H9 (cell line): ENCODE measurements around the gene MEA1. TPM values are rescaled to one million over a fixed set of nuclear protein-coding genes. Genes with fewer than 3 reads are reported as not detected.

Experiments
- DNase-seq: peaks from one replicate; pipeline ENCODE4 v3.0.0-alpha.2; 2017
- H2AFZ ChIP-seq: one replicate; pipeline ENCODE4 v1.6.1; 2013; ENCODE audit warnings: mild to moderate bottlenecking, low read length, control low read depth, moderate library complexity
- H2AK5ac ChIP-seq: 2 replicates; pipeline ENCODE4 v1.6.1; 2013; ENCODE audit warnings: low read length, control low read depth, mixed read lengths; ENCODE audit not compliant: insufficient read length
- H2BK120ac ChIP-seq: one replicate; pipeline ENCODE4 v1.6.1; 2013; ENCODE audit warnings: low read depth, mild to moderate bottlenecking, low read length, control low read depth, inconsistent platforms; ENCODE audit not compliant: poor library complexity, severe bottlenecking
- H2BK12ac ChIP-seq: 2 replicates; pipeline ENCODE4 v1.6.1; 2013; ENCODE audit warnings: low read length, control low read depth, mixed read lengths, low read depth; ENCODE audit not compliant: insufficient read length
- H2BK15ac ChIP-seq: 2 replicates; pipeline ENCODE4 v1.6.1; 2013; ENCODE audit warnings: low read depth, low read length, control low read depth
- H2BK20ac ChIP-seq: one replicate; pipeline ENCODE4 v1.6.1; 2013; ENCODE audit warnings: low read depth, mild to moderate bottlenecking, low read length, control low read depth, inconsistent platforms; ENCODE audit not compliant: poor library complexity, severe bottlenecking
- H2BK5ac ChIP-seq: 2 replicates; pipeline ENCODE4 v1.6.1; 2013; ENCODE audit warnings: low read length, control low read depth, mixed read lengths; ENCODE audit not compliant: insufficient read length
- H3K14ac ChIP-seq: 2 replicates; pipeline ENCODE4 v1.6.1; 2013; ENCODE audit warnings: low read length, control low read depth; ENCODE audit not compliant: insufficient read depth
- H3K18ac ChIP-seq: 2 replicates; pipeline ENCODE4 v1.6.1; 2013; ENCODE audit warnings: low read depth, mild to moderate bottlenecking, mixed read lengths, low read length, control low read depth; ENCODE audit not compliant: insufficient read length
- H3K23ac ChIP-seq: 2 replicates; pipeline ENCODE4 v1.6.1; 2013; ENCODE audit warnings: low read length, control low read depth, mixed read lengths, low read depth; ENCODE audit not compliant: insufficient read length
- H3K23me2 ChIP-seq: 2 replicates; pipeline ENCODE4 v1.6.1; 2013; ENCODE audit warnings: low read depth, mild to moderate bottlenecking, mixed read lengths, low read length, control low read depth; ENCODE audit not compliant: insufficient read length, poor library complexity, severe bottlenecking
- H3K27ac ChIP-seq: 2 replicates; pipeline ENCODE4 v1.5.1; 2013; ENCODE audit warnings: low read length, control low read depth, mixed read lengths, low read depth; ENCODE audit not compliant: insufficient read length
- H3K27me3 ChIP-seq: 2 replicates; pipeline ENCODE4 v1.6.1; 2013; ENCODE audit warnings: low read length, control low read depth, inconsistent platforms; ENCODE audit not compliant: insufficient read depth
- H3K4ac ChIP-seq: 2 replicates; pipeline ENCODE4 v1.6.1; 2013; ENCODE audit warnings: low read depth, mild to moderate bottlenecking, control low read depth, inconsistent platforms, low read length, moderate library complexity
- H3K4me1 ChIP-seq: 2 replicates; pipeline ENCODE4 v1.6.1; 2013; ENCODE audit warnings: low read length, control low read depth, inconsistent platforms; ENCODE audit not compliant: insufficient read depth
- H3K4me2 ChIP-seq: 2 replicates; pipeline ENCODE4 v1.6.1; 2013; ENCODE audit warnings: low read length, control low read depth, mixed read lengths; ENCODE audit not compliant: insufficient read length, insufficient read depth
- H3K56ac ChIP-seq: 2 replicates; pipeline ENCODE4 v1.6.1; 2013; ENCODE audit warnings: low read depth, mild to moderate bottlenecking, mixed read lengths, low read length, control low read depth; ENCODE audit not compliant: insufficient read length
- H3K79me1 ChIP-seq: 2 replicates; pipeline ENCODE4 v1.6.1; 2013; ENCODE audit warnings: low read depth, mild to moderate bottlenecking, moderate library complexity, low read length, control low read depth, inconsistent platforms; ENCODE audit not compliant: insufficient read depth, poor library complexity, severe bottlenecking
- H3K79me2 ChIP-seq: 2 replicates; pipeline ENCODE4 v1.6.1; 2013; ENCODE audit warnings: low read length, control low read depth, inconsistent platforms; ENCODE audit not compliant: insufficient read depth
- H3K9ac ChIP-seq: 2 replicates; pipeline ENCODE4 v1.6.1; 2013; ENCODE audit warnings: low read length, control low read depth, mixed read lengths; ENCODE audit not compliant: insufficient read length; ENCODE audit errors: extremely low read depth
- H3K9me3 ChIP-seq: one replicate; pipeline ENCODE4 v1.6.1; 2013; ENCODE audit warnings: low read depth, low read length, inconsistent platforms; ENCODE audit not compliant: control insufficient read depth
- H3T11ph ChIP-seq: one replicate; pipeline ENCODE4 v1.6.1; 2013; ENCODE audit warnings: mild to moderate bottlenecking, low read length, control low read depth, inconsistent platforms
- H4K20me1 ChIP-seq: one replicate; pipeline ENCODE4 v1.6.1; 2013; ENCODE audit not compliant: control insufficient read depth, insufficient read length, insufficient read depth
- H4K5ac ChIP-seq: 2 replicates; pipeline ENCODE4 v1.6.1; 2013; ENCODE audit warnings: low read depth, mild to moderate bottlenecking, mixed read lengths, low read length, control low read depth; ENCODE audit not compliant: insufficient read length
- H4K8ac ChIP-seq: replicated peaks from 2 replicates; pipeline ENCODE4 v1.6.1; 2013; ENCODE audit warnings: low read length, control low read depth, mixed read lengths, low read depth; ENCODE audit not compliant: insufficient read length
- H4K91ac ChIP-seq: 2 replicates; pipeline ENCODE4 v1.6.1; 2013; ENCODE audit warnings: low read depth, mild to moderate bottlenecking, moderate library complexity, mixed read lengths, low read length, control low read depth; ENCODE audit not compliant: insufficient read length
- H3K27ac Mint-ChIP-seq, 3 experiments: 2 replicates in 2 of 3; 3 replicates in 1 of 3; pipeline ENCODE4 v1.8.0; 2020 to 2021; ENCODE audit warnings: mixed read lengths in 3 of 3, mild to moderate bottlenecking in 1 of 3, moderate library complexity in 1 of 3
- H3K27me3 Mint-ChIP-seq: 2 replicates; pipeline ENCODE4 v1.8.0; 2021; ENCODE audit warnings: low read depth, mild to moderate bottlenecking, moderate library complexity, mixed read lengths
- H3K36me3 Mint-ChIP-seq, 3 experiments: 2 replicates in 2 of 3; 3 replicates in 1 of 3; pipeline ENCODE4 v1.8.0; 2020 to 2021; ENCODE audit warnings: low read depth in 3 of 3, mixed read lengths in 3 of 3; ENCODE audit not compliant: insufficient read depth in 1 of 3
- H3K4me1 Mint-ChIP-seq, 2 experiments: 2 replicates each; pipeline ENCODE4 v1.8.0; 2020; ENCODE audit warnings: mixed read lengths in 2 of 2
- H3K4me3 Mint-ChIP-seq, 2 experiments: 2 replicates in 1 of 2; 3 replicates in 1 of 2; pipeline ENCODE4 v1.8.0; 2020 to 2021; ENCODE audit warnings: mild to moderate bottlenecking in 2 of 2, mixed read lengths in 2 of 2, moderate library complexity in 1 of 2
- H3K9me3 Mint-ChIP-seq, 2 experiments: 2 replicates in 1 of 2; 3 replicates in 1 of 2; pipeline ENCODE4 v1.8.0; 2020; ENCODE audit warnings: mild to moderate bottlenecking in 2 of 2, mixed read lengths in 2 of 2, moderate library complexity in 1 of 2
- CTCF ChIP-seq: fragments of 200-600 bp; sonication (generic); conservative IDR thresholded peaks from 3 replicates; pipeline ENCODE4 v1.8.0; 2021; ENCODE audit warnings: antibody characterized with exemption, mild to moderate bottlenecking
- WGBS: extraction: QIAGEN DNeasy Blood & Tissue Kit; methylation state at CpG from one replicate; pipeline ENCODE4 v1.1.7; 2013; ENCODE audit warnings: missing lambda C conversion rate, low lambda C conversion rate, mixed read lengths; ENCODE audit not compliant: insufficient read length; ENCODE audit errors: extremely low coverage; 5-methylcytosine and 5-hydroxymethylcytosine counted together
- total RNA-seq: library from RNA; stranded (reverse); gene quantifications from 2 replicates; pipeline ENCODE4 v1.2.1, GENCODE V29; 2021

The MEA1 gene
- total RNA-seq, 1 experiment from 2014 or later = 113 TPM

GRCh38 chr6:43007126-43007525 is 6.6 kb downstream of the MEA1 start:
- peaks cover 2% of the 10 kb centered on the region; the same call in 1 of the 2 replicates for H3K79me2 ChIP-seq
- H3K27me3 ChIP-seq = no peaks in the 10 kb centered on the region
- no peak overlapping the region for H2AK5ac ChIP-seq
- H3K9ac ChIP-seq = no peak overlapping the region
- H3K27ac ChIP-seq = no peak overlapping the region
- no peak overlapping the region for H3K23ac ChIP-seq
- H2BK120ac ChIP-seq = no peak overlapping the region
- H4K20me1 ChIP-seq = no peaks in the 10 kb centered on the region
- no peak overlapping the region for H3K14ac ChIP-seq
- WGBS = no CpG with 5 or more reads among the region's 9 CpGs
- Mint-ChIP-seq H3K27me3 (no peaks in the 10 kb centered on the region), H3K9me3 (no peaks in the 10 kb centered on the region), H3K4me1 (peaks cover 7 to 10% of the 10 kb centered on the region in 2 experiments), H3K36me3 (peaks cover 25 to 72% (median 65%) of the 10 kb centered on the region in 3 experiments; a peak in 6 of 7 replicates), H3K4me3 (no peak overlapping the region), H3K27ac (no peak overlapping the region)
- no peak overlapping the region for H4K5ac ChIP-seq
- no peak overlapping the region for H4K91ac ChIP-seq
- H3T11ph ChIP-seq = no peak overlapping the region
- H2AFZ ChIP-seq = no peak overlapping the region
- no peaks in the 10 kb centered on the region for H3K79me1 ChIP-seq
- H2BK12ac ChIP-seq = no peak overlapping the region
- H2BK20ac ChIP-seq = no peak overlapping the region
- no peaks in the 10 kb centered on the region for H3K9me3 ChIP-seq
- H3K56ac ChIP-seq = no peak overlapping the region
- H2BK5ac ChIP-seq = no peak overlapping the region
- DNase-seq = no peak
- no peak overlapping the region for H3K4me2 ChIP-seq
- H3K4me1 ChIP-seq = no peaks in the 10 kb centered on the region
- no peak overlapping the region for H3K18ac ChIP-seq
- no peak for TF ChIP-seq CTCF
- H3K4ac ChIP-seq = no peak overlapping the region
- no peak overlapping the region for H4K8ac ChIP-seq
- H3K23me2 ChIP-seq = no peaks in the 10 kb centered on the region
- H2BK15ac ChIP-seq = no peak overlapping the region
